GM19351 (cell line): ENCODE results near the gene BSND.
A peak's percentile ranks its signal among the peaks of the same experiment; 100 is the strongest.
"Not testable (repeated sequence)": the region's sequence is repeated elsewhere in the genome, so short reads cannot be mapped to it uniquely, and the experiment has no call there.

Source experiments
- ATAC-seq: cut with Tn5 transposase; IDR thresholded peaks from one replicate; pipeline ENCODE4 v1.9.1; 2021; ENCODE audit warnings: mild to moderate bottlenecking, moderate library complexity; ENCODE audit not compliant: unreplicated experiment

BSND gene

DNA sequence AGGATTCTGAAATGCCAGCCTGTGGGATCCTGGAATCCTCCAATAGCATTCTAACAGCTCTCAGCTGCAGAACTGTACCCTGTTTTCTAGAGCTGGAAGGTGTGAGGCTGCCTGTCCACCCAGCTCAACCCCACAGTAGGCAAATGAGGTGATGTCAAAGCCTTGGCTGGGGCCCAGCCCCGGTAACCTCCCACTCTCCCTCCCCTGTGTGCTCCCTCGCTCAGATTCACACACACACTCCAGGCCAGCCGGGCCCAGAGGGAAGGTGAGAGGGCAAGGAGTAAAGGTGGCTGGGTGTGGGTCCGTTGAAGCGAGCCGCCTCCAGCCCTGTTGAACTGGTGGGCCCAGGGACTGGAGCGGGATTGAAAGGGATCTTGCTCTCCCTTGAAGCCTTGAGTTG lies at the start of gene BSND:
Gene BSND (plus strand): TSS at position 257 of the 400 bp plus-strand sequence. CDS start 254 bp downstream, outside the sequence.
- ATAC-seq, result peak; percentile 83

- no peak for ATAC-seq
Measured at GRCh38 chr1:54949053-54949452, 49.7 kb upstream of the BSND start.

- no peak for ATAC-seq
Measured at GRCh38 chr1:54950006-54950368, 48.7 kb upstream of the BSND start.

DNA sequence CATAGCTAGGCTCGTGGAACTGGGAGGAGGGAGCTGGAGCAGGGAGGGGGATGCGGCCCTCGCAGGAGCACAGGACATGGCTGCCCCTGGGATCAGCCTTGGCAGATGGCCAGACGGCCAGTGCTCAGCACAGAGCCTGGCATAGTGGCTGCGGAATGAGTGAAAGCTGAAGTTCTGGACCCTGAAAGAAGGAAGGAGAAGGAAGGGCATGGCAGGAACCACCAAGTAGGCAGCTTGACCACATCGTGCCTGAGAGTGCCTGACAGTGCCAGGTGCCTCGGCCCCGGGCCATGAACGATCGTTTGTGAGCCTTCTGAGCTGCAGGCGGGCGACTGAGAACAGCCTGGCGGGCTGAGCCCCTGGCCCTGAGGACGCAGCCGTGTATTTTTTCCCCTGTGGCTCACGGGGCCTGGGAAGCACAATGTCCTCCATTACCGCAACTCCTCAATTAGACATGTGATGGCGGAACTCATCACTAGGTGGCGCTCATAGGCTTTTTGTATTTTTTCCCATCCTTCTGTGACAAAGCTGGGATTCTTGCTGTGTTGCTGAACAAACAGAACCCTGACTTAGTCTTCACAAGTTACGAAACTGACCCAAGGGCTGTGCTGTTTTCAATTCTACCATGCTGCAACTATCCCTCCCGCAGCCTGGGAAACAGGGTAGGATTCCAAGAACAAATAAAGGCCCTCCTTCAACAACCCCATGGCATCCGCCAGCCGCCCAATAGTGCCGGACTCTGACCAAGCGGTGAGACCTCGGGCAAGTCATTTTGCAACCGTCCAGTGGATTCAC lies 48.2 kb upstream of the BSND start:
- peak; percentile 60 for ATAC-seq

- ATAC-seq, result no peak
Measured at GRCh38 chr1:54951810-54952226, 46.9 kb upstream of the BSND start.

DNA sequence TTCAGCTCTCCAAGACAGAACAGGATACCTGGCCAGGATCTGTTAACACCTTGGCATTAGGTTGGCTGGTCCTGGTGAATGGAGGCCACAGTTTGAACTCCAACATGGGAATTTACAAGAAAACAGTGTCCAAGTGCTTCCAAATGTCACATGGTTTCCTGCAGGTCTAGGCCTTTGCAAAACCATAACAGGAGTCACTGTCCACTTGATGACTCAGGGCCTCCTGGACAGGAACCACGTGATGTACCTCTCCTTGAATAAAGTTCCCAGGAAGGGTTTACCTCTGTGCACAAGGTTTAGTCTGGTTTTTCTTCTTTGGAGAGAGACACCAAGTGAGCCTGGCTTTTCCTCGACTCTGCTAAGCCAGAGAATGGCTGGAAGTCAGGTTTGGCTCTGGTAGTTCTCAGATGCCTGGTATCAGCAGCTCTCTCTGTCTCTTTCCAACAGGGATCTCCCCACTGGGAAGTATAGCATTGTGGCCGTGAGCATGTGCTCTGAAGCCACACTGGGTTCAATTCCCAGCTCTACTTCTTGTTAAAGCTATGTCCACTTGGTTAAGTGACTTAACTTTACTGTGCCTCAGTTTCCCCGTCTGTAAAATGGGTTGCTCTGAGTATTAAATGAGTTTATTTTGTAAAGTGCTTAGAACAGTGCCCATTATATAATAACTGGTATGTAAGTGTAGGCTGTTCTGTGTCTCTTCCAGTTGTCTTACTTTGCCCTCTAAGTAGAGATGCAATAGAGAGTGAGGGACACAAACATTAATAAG lies 45.6 kb upstream of the BSND start:
- ATAC-seq, result no peak

- ATAC-seq, result no peak
Measured at GRCh38 chr1:54953846-54954245, 44.9 kb upstream of the BSND start.

GRCh38 chr1:54955359-54955758 lies 43.4 kb upstream of the BSND start:
- no peak for ATAC-seq

DNA sequence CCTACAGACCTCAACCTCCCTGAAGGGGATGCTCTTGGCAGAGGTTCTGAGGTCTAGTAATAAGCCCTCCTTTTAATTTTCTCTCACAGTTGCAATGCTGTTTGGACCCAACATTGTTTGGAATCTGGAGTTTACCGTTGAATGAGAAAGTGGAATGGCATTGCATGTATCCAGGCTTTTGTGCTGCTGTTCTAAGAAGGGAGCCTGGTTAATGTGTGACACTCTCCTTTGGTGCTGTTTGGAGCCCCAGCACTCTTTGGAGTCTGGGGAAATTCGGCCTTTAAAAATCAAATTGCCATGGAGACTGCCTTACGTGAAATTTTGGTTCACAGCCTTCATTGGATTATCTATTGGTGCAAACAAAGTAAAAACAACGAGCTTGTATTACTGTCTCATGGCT lies 42.0 kb upstream of the BSND start:
- no peak for ATAC-seq

DNA sequence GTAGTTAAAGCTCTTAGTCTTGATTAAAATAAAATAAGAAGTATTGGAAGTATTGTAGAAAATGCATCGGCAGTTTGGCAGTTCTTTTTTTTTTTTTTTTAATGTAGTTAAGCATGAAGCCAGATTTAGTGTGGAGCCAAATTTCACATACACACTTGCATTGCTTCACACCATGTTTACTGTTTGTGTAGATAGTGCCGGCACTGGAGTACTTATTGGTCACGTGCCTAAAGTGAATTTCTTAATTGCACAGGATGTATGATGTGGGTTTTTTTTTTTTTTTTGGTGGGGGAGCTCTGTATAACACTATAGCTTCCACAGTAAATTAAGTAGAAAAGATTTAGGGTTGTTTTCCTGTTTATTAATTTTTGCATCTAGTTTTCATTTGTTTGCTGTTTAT lies 39.5 kb upstream of the BSND start:
- no peak for ATAC-seq

- ATAC-seq, result no peak
Measured at GRCh38 chr1:54962612-54963395, 35.9 kb upstream of the BSND start.

GRCh38 chr1:54963829-54964228 lies 34.9 kb upstream of the BSND start:
- not testable (repeated sequence) for ATAC-seq

GRCh38 chr1:54965624-54966340 lies 33.0 kb upstream of the BSND start:
- peak; percentile 95 for ATAC-seq

DNA sequence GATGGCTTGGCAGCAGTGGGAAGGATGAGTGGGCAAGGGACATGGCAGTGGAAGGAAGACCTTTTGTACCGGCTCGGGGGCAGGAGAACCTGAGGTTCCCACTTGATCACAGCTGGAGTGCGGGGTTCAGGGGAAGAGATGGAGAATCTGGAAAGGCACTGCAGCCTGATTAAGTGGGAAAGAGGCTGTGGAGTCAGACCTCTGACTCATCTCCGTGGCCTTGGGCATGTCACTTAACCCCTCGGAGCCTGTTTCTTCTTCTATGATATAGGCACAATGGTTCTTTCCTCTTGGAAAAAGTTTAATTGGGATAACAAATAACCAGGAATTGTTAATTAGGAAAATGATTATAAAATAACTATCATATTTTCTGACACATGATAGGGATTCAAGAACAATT lies 31.4 kb upstream of the BSND start:
- ATAC-seq, result no peak

- no peak for ATAC-seq
Measured at GRCh38 chr1:54968551-54968950, 30.2 kb upstream of the BSND start.

GRCh38 chr1:54969879-54970278 lies 28.9 kb upstream of the BSND start:
- no peak for ATAC-seq

GRCh38 chr1:54970901-54971300 lies 27.8 kb upstream of the BSND start:
- ATAC-seq, result no peak

- peak; percentile 86 for ATAC-seq
Measured at GRCh38 chr1:54971317-54971791, 27.4 kb upstream of the BSND start.

- no peak for ATAC-seq
Measured at GRCh38 chr1:54972436-54972835, 26.3 kb upstream of the BSND start.

GRCh38 chr1:54973205-54973921 lies 25.4 kb upstream of the BSND start:
- ATAC-seq, result no peak
